Measurements from ENCODE around the gene FGFR2. TPM values are rescaled to one million over a fixed set of nuclear protein-coding genes. Genes with fewer than 3 reads are reported as not detected.

Gene FGFR2
- total RNA-seq, 4 donors from 2014 or later, result 22.5 to 58.0 (median 44.4) TPM

DNA sequence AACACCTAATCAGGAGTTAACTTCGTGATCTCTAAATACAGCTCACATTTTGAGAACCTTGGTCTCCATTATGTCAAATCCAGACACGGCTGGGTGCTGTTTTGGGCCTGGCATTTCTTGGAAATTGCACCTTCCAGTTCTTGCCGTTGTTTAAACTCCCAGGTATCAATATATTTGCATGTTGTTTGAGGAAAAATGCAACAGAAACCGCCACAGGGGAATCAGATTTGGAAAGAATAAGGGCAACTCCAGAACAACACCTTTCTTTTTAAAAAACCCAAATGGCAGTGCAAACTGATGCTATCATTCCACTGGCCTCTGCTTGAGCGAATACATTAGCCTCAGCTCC lies 162.0 kb downstream of the FGFR2 start:
- WGBS, 2 donors, result 71 to 86% methylated on average over 5 of the region's 5 CpGs
- Histone ChIP-seq H3K27ac (no peak overlapping the region), H3K4me1 (peaks cover 0 to 10% (median 3%) of the 10 kb centered on the region in 3 donors), H3K9me3 (no peaks in the 10 kb centered on the region), H3K36me3 (no peaks in the 10 kb centered on the region), H3K4me3 (no peak overlapping the region), H3K27me3 (no peaks in the 10 kb centered on the region)
- no peak for TF ChIP-seq POLR2A (IDR thresholded peaks at IDR 0.05)
- TF ChIP-seq, protein P1, sequence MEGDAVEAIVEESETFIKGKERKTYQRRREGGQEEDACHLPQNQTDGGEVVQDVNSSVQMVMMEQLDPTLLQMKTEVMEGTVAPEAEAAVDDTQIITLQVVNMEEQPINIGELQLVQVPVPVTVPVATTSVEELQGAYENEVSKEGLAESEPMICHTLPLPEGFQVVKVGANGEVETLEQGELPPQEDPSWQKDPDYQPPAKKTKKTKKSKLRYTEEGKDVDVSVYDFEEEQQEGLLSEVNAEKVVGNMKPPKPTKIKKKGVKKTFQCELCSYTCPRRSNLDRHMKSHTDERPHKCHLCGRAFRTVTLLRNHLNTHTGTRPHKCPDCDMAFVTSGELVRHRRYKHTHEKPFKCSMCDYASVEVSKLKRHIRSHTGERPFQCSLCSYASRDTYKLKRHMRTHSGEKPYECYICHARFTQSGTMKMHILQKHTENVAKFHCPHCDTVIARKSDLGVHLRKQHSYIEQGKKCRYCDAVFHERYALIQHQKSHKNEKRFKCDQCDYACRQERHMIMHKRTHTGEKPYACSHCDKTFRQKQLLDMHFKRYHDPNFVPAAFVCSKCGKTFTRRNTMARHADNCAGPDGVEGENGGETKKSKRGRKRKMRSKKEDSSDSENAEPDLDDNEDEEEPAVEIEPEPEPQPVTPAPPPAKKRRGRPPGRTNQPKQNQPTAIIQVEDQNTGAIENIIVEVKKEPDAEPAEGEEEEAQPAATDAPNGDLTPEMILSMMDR (IDR thresholded peaks at IDR 0.05), result no peak
- intact Hi-C loops (cut with DNase I), result no loop called here
- no peak for DNase-seq

DNA sequence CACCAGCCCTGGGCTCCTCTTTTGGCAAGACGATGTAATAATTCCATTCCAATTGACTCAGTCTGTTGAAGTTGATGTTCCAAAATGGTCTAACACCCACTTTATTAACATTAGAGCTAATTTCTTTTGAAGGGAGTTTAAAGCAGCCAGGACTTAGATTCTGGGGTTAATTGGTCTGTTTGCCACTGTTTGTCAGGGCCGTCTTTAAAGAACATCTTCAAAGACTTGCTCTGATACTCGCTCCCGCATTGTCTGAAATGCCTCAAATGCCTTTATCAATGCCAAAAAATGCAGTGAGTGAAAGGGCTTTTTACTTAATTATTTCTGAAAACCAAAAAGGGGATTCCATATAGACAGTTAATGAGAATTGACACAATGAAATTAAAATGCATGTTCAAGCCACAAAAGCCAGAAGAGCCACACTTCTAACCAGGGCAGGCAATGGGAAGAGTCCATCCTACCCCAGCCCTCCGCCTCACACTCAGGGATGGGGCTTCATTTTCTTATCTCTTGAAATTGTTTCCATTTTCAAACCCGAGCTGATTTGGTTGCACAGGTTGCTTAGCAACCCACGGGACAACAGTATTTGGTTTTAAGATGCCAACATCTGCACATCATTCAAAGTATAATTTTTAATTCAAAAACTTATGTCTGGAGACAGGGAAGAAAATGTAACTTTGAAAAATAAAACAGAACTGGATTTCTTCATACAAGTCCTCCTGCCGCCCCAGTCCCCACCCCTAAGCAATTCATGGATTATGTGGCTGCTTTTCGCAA lies 163.0 kb downstream of the FGFR2 start:
- Histone ChIP-seq H3K4me3 (no peak overlapping the region), H3K36me3 (no peaks in the 10 kb centered on the region), H3K27me3 (no peaks in the 10 kb centered on the region), H3K4me1 (peaks cover 0 to 10% (median 3%) of the 10 kb centered on the region in 3 donors), H3K27ac (no peak overlapping the region), H3K9me3 (no peaks in the 10 kb centered on the region)
- DNase-seq, result no peak
- intact Hi-C loops (cut with DNase I), result no loop called here
- TF ChIP-seq, protein P1 (IDR thresholded peaks at IDR 0.05), result no peak
- no peak for TF ChIP-seq POLR2A (IDR thresholded peaks at IDR 0.05)
- WGBS, 2 donors, result 60 to 74% methylated on average over 9 of the region's 9 CpGs

DNA sequence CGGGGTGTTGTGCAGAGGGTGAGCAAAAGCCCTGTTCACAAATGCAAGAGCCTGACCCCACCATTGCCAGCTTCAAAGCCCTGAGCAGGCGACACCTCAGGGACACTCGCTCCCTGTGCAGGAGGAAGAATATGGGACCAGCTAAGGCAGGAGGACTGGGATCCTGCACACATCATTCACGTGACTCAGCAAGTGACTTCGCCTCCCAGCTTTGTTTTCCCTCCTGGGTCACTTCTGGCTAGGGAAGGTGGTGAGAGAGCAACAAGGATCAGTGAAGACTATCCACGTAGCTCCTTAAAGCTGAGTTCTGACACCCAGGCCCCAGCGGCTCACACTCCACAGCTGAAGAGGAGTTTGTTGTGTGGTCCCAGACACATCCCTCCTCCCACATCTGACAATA lies 164.3 kb downstream of the FGFR2 start:
- Histone ChIP-seq H3K27me3 (no peaks in the 10 kb centered on the region), H3K9me3 (no peaks in the 10 kb centered on the region), H3K4me1 (peaks cover 0 to 18% (median 3%) of the 10 kb centered on the region in 3 donors), H3K36me3 (no peaks in the 10 kb centered on the region), H3K4me3 (no peak overlapping the region), H3K27ac (no peak overlapping the region)
- intact Hi-C loops (cut with DNase I), result no loop called here
- WGBS, 2 donors, result 77 to 83% methylated on average over 5 to 7 of the region's 7 CpGs
- no peak for DNase-seq
- TF ChIP-seq POLR2A (IDR thresholded peaks at IDR 0.05), result no peak
- TF ChIP-seq, protein P1 (IDR thresholded peaks at IDR 0.05), result no peak

DNA sequence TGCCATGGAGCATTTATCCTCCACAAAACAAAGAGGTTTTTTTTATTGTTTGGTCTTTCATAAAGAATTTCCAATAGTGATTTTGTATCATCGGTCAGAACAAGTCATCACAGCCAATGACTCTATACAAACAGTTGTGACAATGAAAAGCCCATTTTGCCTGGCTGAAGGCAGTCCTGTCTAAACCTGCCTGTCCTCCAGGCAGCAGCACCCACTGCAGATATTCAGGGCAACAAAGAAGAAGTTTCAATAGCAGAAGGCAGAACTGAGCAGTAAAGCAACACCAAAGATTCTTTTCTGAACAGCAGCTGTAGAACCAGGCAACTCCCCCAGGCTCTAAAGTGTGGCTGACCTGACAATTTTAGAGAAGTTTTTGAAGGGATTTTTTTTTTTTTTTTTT lies 169.4 kb downstream of the FGFR2 start:
- DNase-seq, result no peak
- WGBS, 2 donors, result 26 to 32% methylated on average over 1 of the region's 1 CpG
- peaks cover 0 to 16% (median 0%) of the 10 kb centered on the region in 3 donors for H3K4me1 ChIP-seq
- H3K9me3 ChIP-seq, result no peaks in the 10 kb centered on the region
- no peak for TF ChIP-seq POLR2A (IDR thresholded peaks at IDR 0.05)
- TF ChIP-seq, protein P1 (IDR thresholded peaks at IDR 0.05), result peak in 2 of 6 experiments; percentile 8 to 10
- H3K36me3 ChIP-seq, result no peaks in the 10 kb centered on the region
- H3K4me3 ChIP-seq, result no peak overlapping the region
- intact Hi-C loops (cut with DNase I), result no loop called here
- no peak overlapping the region for H3K27ac ChIP-seq
- no peaks in the 10 kb centered on the region for H3K27me3 ChIP-seq
